ENCODE data around the gene CYP2A6. TPM values are rescaled to one million over a fixed set of nuclear protein-coding genes. Genes with fewer than 3 reads are reported as not detected.
"Not testable (repeated sequence)": the region's sequence is repeated elsewhere in the genome, so short reads cannot be mapped to it uniquely, and the experiment has no call there.

Gene CYP2A6
- total RNA-seq, 1 experiment from 2014 or later, result 0.28 TPM

DNA sequence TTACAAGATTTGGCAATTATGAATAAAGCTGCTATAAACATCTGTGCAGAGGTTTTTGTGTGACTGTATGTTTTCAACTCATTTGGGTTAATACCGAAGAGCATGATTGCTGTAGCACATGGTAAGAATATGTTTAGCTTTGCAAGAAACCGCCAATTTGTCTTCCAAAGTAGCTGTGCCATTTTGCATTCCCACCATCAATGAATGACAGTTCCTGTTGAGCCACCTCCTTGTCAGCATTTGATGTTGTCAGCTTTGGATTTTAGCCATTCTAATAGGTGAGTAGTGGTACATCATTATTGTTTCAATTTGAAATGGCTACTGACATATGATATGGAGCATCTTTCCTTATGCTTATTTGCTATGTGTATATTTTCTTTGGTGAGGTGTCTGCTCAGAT, 23.6 kb upstream of the CYP2A6 start:
- not testable (repeated sequence) for H3K27ac ChIP-seq (ENCODE audit: insufficient read length, low read depth, low read length); H3K9me3 ChIP-seq (ENCODE audit: control insufficient read depth, low read depth, low read length); H3K27ac Mint-ChIP-seq; H4K91ac ChIP-seq (ENCODE audit: insufficient read length, low read depth, low read length); H3K4me1 Mint-ChIP-seq; H4K5ac ChIP-seq (ENCODE audit: insufficient read length, low read depth, low read length); H3K4me2 ChIP-seq (ENCODE audit: insufficient read depth, insufficient read length, low read length); H2AFZ ChIP-seq (ENCODE audit: low read length); H3K56ac ChIP-seq (ENCODE audit: insufficient read length, low read depth, low read length); H3K79me1 ChIP-seq (ENCODE audit: insufficient read depth, low read depth, low read length, poor library complexity, severe bottlenecking); H3T11ph ChIP-seq (ENCODE audit: low read length); H2AK5ac ChIP-seq (ENCODE audit: insufficient read length, low read length); H4K8ac ChIP-seq (replicated peaks; ENCODE audit: insufficient read length, low read depth, low read length); H3K23ac ChIP-seq (ENCODE audit: insufficient read length, low read depth, low read length); H3K18ac ChIP-seq (ENCODE audit: insufficient read length, low read depth, low read length); H2BK120ac ChIP-seq (ENCODE audit: low read depth, low read length, poor library complexity, severe bottlenecking); H3K4me3 Mint-ChIP-seq; H2BK15ac ChIP-seq (ENCODE audit: low read depth, low read length); H4K20me1 ChIP-seq (ENCODE audit: control insufficient read depth, insufficient read depth, insufficient read length); H2BK5ac ChIP-seq (ENCODE audit: insufficient read length, low read length); H3K9me3 Mint-ChIP-seq; H3K27me3 ChIP-seq (ENCODE audit: insufficient read depth, low read length); DNase-seq; H2BK20ac ChIP-seq (ENCODE audit: low read depth, low read length, poor library complexity, severe bottlenecking); H3K4ac ChIP-seq (ENCODE audit: low read depth, low read length); H2BK12ac ChIP-seq (ENCODE audit: insufficient read length, low read depth, low read length); H3K23me2 ChIP-seq (ENCODE audit: insufficient read length, low read depth, low read length, poor library complexity, severe bottlenecking); H3K14ac ChIP-seq (ENCODE audit: insufficient read depth, low read length); H3K4me1 ChIP-seq (ENCODE audit: insufficient read depth, low read length); H3K36me3 Mint-ChIP-seq (ENCODE audit: insufficient read depth in 1 of 3, low read depth in 3 of 3); H3K79me2 ChIP-seq (ENCODE audit: insufficient read depth, low read length); H3K9ac ChIP-seq (ENCODE audit: extremely low read depth, insufficient read length, low read length)
- no CpG with 5 or more reads among the region's 2 CpGs for WGBS (ENCODE audit: extremely low coverage, insufficient read length, low lambda C conversion rate)
- peaks cover 81% of the 10 kb centered on the region for H3K27me3 Mint-ChIP-seq (ENCODE audit: low read depth)
